K562 (cell line): Measurements from ENCODE around the gene FAM83E. TPM values are rescaled to one million over a fixed set of nuclear protein-coding genes. Genes with fewer than 3 reads are reported as not detected.

Source experiments
- ATF6 ChIP-seq: sonication (generic); formaldehyde crosslinking; IDR thresholded peaks from 2 replicates; pipeline ENCODE4 v1.4.0; 2020; ENCODE audit warnings: mild to moderate bottlenecking, missing genetic modification reagents
- CEBPG ChIP-seq, 3 experiments: fragments of 200-800 bp in 1 of 3; sonication (Bioruptor generic) in 1 of 3; sonication (generic) in 1 of 3; formaldehyde crosslinking in 1 of 3; IDR thresholded peaks in 2 of 3; conservative IDR thresholded peaks in 1 of 3; 2 replicates each; pipeline versions ENCODE4 v1.6.1 to v1.8.0; 2016 to 2022; ENCODE audit warnings: missing compliant biosample characterization in 2 of 3, missing genetic modification characterization in 2 of 3, mild to moderate bottlenecking in 1 of 3, missing genetic modification reagents in 1 of 3
- COPS2 ChIP-seq: fragments of 450-650 bp; conservative IDR thresholded peaks from 2 replicates; pipeline ENCODE4 v1.6.1; 2016; ENCODE audit warnings: mild to moderate bottlenecking, moderate library complexity
- CTBP1 ChIP-seq: fragments of 450-650 bp; IDR thresholded peaks from 2 replicates; pipeline ENCODE4 v1.6.1; 2016; ENCODE audit warnings: borderline replicate concordance
- ELF1 ChIP-seq: fragments of 200-800 bp; sonication (Bioruptor generic); IDR thresholded peaks from 2 replicates; pipeline ENCODE4 v1.6.1; 2016; ENCODE audit warnings: missing genetic modification characterization, missing compliant biosample characterization
- ESRRA ChIP-seq: fragments of 450-650 bp; IDR thresholded peaks from 2 replicates; pipeline ENCODE4 v1.6.1; 2014; ENCODE audit warnings: low read depth, mild to moderate bottlenecking, moderate library complexity, borderline replicate concordance
- FOXA1 ChIP-seq: fragments of 450-650 bp; IDR thresholded peaks from 2 replicates; pipeline ENCODE4 v1.6.1; 2016; ENCODE audit warnings: mild to moderate bottlenecking, borderline replicate concordance
- HDGF ChIP-seq: fragments of 450-650 bp; IDR thresholded peaks from 2 replicates; pipeline ENCODE4 v1.6.1; 2016
- KDM5B ChIP-seq: fragments of 200-600 bp; sonication (generic); IDR thresholded peaks from 2 replicates; pipeline ENCODE4 v1.6.1; 2012; ENCODE audit warnings: low read depth, mild to moderate bottlenecking, moderate library complexity, low read length, control low read depth, inconsistent platforms; ENCODE audit not compliant: insufficient replicate concordance
- LCOR ChIP-seq: sonication (generic); formaldehyde crosslinking; IDR thresholded peaks from 2 replicates; pipeline ENCODE4 v1.8.0; 2022; ENCODE audit warnings: mild to moderate bottlenecking, missing genetic modification reagents
- MNT ChIP-seq, 2 experiments: fragments of 450-650 bp; conservative IDR thresholded peaks; 2 replicates each; pipeline ENCODE4 v1.6.1; 2017; ENCODE audit warnings: mild to moderate bottlenecking in 2 of 2, moderate library complexity in 2 of 2
- MTF1 ChIP-seq: fragments of 250-450 bp; sonication (Bioruptor Pico); IDR thresholded peaks from 2 replicates; pipeline ENCODE4 v1.9.0; 2021; ENCODE audit warnings: moderate library complexity, mild to moderate bottlenecking, inconsistent platforms, borderline replicate concordance
- NR4A1 ChIP-seq, 2 experiments: fragments of 250-450 bp in 1 of 2; fragments of 450-650 bp in 1 of 2; sonication (Bioruptor Pico) in 1 of 2; IDR thresholded peaks; 2 replicates each; pipeline versions ENCODE4 v1.4.0 to v1.6.1; 2016 to 2020; ENCODE audit warnings: mild to moderate bottlenecking in 2 of 2, missing compliant biosample characterization in 1 of 2, missing genetic modification characterization in 1 of 2, moderate library complexity in 1 of 2
- PML ChIP-seq: IDR thresholded peaks from 2 replicates; pipeline ENCODE4 v1.6.1; 2012; ENCODE audit warnings: low read length, inconsistent platforms
- SIX5 ChIP-seq, 2 experiments: IDR thresholded peaks; 2 replicates each; pipeline ENCODE4 v1.6.1; 2011; ENCODE audit warnings: low read length in 2 of 2, borderline replicate concordance in 1 of 2, low read depth in 1 of 2, mild to moderate bottlenecking in 1 of 2, moderate library complexity in 1 of 2; ENCODE audit not compliant: insufficient read depth in 1 of 2
- SRF ChIP-seq, 2 experiments: fragments of 250-450, 450-650 bp in 1 of 2; sonication (Bioruptor Pico) in 1 of 2; sonication (generic) in 1 of 2; formaldehyde crosslinking; IDR thresholded peaks; 2 replicates each; pipeline versions ENCODE4 v1.5.0 to v1.5.1; 2020 to 2022; ENCODE audit warnings: mild to moderate bottlenecking in 1 of 2, missing genetic modification reagents in 1 of 2
- TAF9B ChIP-seq: fragments of 450-650 bp; IDR thresholded peaks from 2 replicates; pipeline ENCODE4 v1.6.1; 2018; ENCODE audit warnings: mild to moderate bottlenecking; ENCODE audit not compliant: partially characterized antibody
- ZNF253 ChIP-seq: fragments of 250-450 bp; sonication (Bioruptor Pico); conservative IDR thresholded peaks from 2 replicates; pipeline ENCODE4 v1.6.1; 2021; ENCODE audit warnings: mild to moderate bottlenecking
- ZNF507 ChIP-seq: conservative IDR thresholded peaks from 2 replicates; pipeline ENCODE4 v1.6.1; 2017; ENCODE audit warnings: missing genetic modification characterization, missing compliant biosample characterization
- ZNF57 ChIP-seq: fragments of 450-650 bp; formaldehyde crosslinking; IDR thresholded peaks from 2 replicates; pipeline ENCODE4 v1.4.0; 2020; ENCODE audit warnings: mild to moderate bottlenecking, moderate library complexity
- polyA plus RNA-seq, 8 experiments: library from polyadenylated mRNA; depleted of rRNA in 4 of 8; stranded (reverse) in 5 of 8; unstranded in 3 of 8; fragments of >200 nt; fragmentation: Nextera tagmentation in 2 of 8; fragmentation: Illumina TruSeq in 1 of 8; extraction: Ambion mirVana in 2 of 8; extraction: Trizol in 1 of 8; gene quantifications; 2 replicates each; pipeline versions ENCODE4 v1.2.1 to v1.2.3, GENCODE V29; 2011 to 2014; ENCODE audit warnings: inconsistent platforms in 1 of 8, missing spikeins in 1 of 8
- total RNA-seq, 7 experiments: library from RNA; depleted of rRNA in 6 of 7; stranded (reverse); fragments of >200 nt in 6 of 7; fragmentation: Illumina TruSeq in 2 of 7; extraction: Trizol in 2 of 7; gene quantifications; 2 replicates each; pipeline versions ENCODE4 v1.2.1 to v1.2.3, GENCODE V29; 2011 to 2021; ENCODE audit warnings: low replicate concordance in 1 of 7
- TF ChIP-seq, protein P1 (sequence below): fragments of 150-350 bp; conservative IDR thresholded peaks from 2 replicates; pipeline ENCODE4 v1.6.1; 2014; ENCODE audit warnings: low read length

FAM83E gene
- total and polyA plus RNA-seq, 9 of the 15 experiments (the other 6 are each of a cell fraction or from before 2014, with no cell fraction given) = 0.15 to 0.87 (median 0.29) TPM; not detected in 4

DNA sequence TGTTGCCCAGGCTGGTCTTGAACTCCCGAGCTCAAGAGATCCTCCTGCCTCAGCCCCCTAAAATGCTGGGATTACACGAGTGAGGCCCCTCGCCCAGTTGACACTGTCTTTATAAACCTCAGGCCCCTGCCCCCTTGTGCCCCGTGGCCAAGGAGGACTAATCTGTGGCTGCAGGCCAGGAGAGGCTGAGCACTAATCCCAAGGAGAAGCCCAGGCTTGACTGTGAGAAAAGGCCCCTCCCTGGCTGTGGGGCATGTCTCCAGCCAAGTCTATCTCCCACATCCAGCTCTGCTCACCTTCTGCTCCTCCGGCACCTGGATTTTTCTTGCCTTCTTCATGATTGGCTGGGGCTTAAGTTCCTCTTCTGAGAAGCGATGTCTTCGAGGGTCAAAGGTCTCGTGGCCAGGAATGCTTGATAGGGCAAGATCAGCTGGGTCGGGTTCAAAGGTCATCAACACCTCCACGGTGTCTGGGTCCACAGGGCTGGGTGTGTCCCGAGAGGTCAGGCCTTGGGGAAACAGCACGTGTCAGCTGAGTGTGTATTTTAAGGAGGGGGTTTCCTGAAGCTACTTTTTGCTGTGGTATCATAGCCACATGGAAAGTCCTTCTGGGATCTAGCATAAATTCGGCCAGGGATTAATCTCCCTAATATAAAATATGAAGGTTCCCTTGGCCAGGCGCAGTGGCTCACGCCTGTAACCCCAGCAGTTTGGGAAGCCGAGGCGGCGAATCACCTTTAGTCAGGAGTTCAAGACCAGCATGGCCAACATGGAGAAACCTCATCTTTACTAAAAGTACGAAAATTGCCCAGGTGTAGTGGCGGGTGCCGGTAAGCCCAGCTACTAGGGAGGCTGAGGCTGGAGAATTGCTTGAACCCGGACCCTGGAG, 18.5 kb upstream of the FAM83E start (continued):
- TF ChIP-seq MTF1 (CRISPR knock-in tag) (no peak), NR4A1 (CRISPR knock-in tag; IDR thresholded peaks at IDR 0.05) (no peak), NR4A1 (tag; IDR thresholded peaks at IDR 0.05) (no peak), FOXA1 (no peak), ATF6 (CRISPR knock-in tag) (no peak), ELF1 (tag) (no peak), ZNF57 (CRISPR knock-in tag) (no peak), SIX5 (IDR thresholded peaks at IDR 0.05; ENCODE audit: borderline replicate concordance in 1 of 2, insufficient read depth in 1 of 2, low read depth in 1 of 2, low read length in 2 of 2) (no peak), CTBP1 (peak; percentile 57), TAF9B (no peak), COPS2 (no peak), ZNF253 (CRISPR knock-in tag) (no peak), PML (no peak), ESRRA (no peak), LCOR (CRISPR knock-in tag) (no peak; the same call in 1 of the 2 replicates), KDM5B (no peak), CEBPG (CRISPR knock-in tag; IDR thresholded peaks at IDR 0.05) (no peak), CEBPG (tag; conservative IDR thresholded peaks at IDR 0.05 in 1 of 2, IDR thresholded peaks at IDR 0.05 in 1 of 2) (no peak), SRF (CRISPR knock-in tag; IDR thresholded peaks at IDR 0.05) (no peak), ZNF507 (tag) (no peak), HDGF (no peak), MNT (conservative IDR thresholded peaks at IDR 0.05) (peak; percentile 61 to 80)
- TF ChIP-seq, protein P1, sequence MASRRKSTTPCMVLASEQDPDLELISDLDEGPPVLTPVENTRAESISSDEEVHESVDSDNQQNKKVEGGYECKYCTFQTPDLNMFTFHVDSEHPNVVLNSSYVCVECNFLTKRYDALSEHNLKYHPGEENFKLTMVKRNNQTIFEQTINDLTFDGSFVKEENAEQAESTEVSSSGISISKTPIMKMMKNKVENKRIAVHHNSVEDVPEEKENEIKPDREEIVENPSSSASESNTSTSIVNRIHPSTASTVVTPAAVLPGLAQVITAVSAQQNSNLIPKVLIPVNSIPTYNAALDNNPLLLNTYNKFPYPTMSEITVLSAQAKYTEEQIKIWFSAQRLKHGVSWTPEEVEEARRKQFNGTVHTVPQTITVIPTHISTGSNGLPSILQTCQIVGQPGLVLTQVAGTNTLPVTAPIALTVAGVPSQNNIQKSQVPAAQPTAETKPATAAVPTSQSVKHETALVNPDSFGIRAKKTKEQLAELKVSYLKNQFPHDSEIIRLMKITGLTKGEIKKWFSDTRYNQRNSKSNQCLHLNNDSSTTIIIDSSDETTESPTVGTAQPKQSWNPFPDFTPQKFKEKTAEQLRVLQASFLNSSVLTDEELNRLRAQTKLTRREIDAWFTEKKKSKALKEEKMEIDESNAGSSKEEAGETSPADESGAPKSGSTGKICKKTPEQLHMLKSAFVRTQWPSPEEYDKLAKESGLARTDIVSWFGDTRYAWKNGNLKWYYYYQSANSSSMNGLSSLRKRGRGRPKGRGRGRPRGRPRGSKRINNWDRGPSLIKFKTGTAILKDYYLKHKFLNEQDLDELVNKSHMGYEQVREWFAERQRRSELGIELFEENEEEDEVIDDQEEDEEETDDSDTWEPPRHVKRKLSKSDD = no peak
